Measurements from ENCODE around the gene AIP.

- TF ChIP-seq EP300 (IDR thresholded peaks at IDR 0.05) = no peak
- TF ChIP-seq CTCF (IDR thresholded peaks at IDR 0.05) = no peak
- TF ChIP-seq POLR2A (IDR thresholded peaks at IDR 0.05) = no peak
- no peak for TF ChIP-seq POLR2AphosphoS5 (IDR thresholded peaks at IDR 0.05)
Measured at GRCh38 chr11:67433536-67434394, 49.1 kb upstream of the AIP start.
